ENCODE measurements around the gene MAL. TPM values are rescaled to one million over a fixed set of nuclear protein-coding genes. Genes with fewer than 3 reads are reported as not detected.

MAL gene
- total RNA-seq, 1 experiment from 2014 or later, result not detected

DNA sequence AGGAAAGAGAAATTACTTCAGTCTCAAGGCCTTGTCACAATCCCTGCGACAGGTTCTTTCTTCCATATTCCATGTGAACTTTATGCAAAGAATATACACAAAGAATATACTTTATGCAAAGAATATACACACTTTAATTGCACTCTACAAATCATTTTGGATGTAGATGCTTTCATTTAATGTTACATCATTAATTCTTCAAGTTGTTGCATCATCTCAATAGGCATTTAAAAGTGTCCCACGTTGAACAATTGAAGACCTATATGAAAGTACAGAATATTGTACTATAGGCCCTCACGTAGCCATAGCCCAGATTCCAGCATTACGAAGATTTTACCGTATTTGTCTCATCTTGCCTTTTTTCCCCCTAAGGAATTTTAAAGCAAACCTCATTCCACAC lies 33.1 kb upstream of the MAL start:
- H3K36me3 ChIP-seq, result no peaks in the 10 kb centered on the region
- no peaks in the 10 kb centered on the region for H3K27me3 ChIP-seq (replicated peaks)
- H3K4me3 ChIP-seq, result no peak overlapping the region
- no peak for DNase-seq (ENCODE audit: low read depth in 1 of 2, low spot score in 2 of 2)
- no peaks in the 10 kb centered on the region for H3K9me3 ChIP-seq (replicated peaks)
- H3K4me1 ChIP-seq (replicated peaks), result no peaks in the 10 kb centered on the region
- H3K27ac ChIP-seq, result no peak overlapping the region

DNA sequence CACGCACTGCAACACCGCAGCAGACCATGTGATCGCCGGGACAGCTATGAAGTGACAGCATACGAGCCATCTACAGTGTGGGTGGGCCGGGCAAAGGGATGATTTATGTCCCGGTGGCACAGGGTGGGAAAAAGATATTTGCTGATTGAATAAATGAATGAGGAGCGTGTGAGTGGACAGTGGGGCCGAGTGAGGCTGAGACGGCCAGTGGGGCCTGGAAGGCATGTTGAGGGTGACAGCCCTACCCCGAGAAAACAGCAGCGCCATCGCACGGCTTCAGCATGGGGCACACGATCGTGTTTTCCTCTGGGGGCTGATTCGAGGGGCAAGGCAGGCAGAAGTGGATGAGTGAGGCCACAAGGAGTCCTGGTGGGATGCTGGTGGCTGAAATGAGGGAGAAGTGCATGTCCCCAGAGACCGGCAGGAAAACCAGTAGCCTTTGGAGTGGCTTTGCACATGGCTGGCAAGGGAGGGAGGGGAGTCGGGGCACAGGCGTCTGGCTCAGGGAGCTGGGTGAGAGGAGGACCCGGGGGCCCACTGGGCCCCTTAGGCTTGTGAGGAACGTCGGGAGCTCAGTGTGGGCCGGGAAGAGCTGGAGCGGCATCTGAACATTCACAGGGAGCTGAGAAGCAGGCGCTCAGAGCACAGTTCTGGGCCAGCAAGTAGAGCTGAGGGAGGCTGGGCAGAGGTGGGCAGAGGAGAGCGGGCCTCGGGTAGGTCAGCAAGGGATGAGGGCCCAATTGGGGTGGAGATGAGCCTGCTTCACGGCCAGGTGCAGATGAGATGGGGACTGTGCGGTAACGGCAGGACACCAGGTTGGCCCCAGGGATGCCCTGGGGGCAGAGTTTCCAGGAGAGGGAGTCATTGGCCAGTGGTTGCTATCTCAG lies 32.1 kb upstream of the MAL start:
- no peak overlapping the region for H3K4me3 ChIP-seq
- H3K4me1 ChIP-seq (replicated peaks), result no peaks in the 10 kb centered on the region
- H3K27me3 ChIP-seq (replicated peaks), result no peaks in the 10 kb centered on the region
- no peaks in the 10 kb centered on the region for H3K9me3 ChIP-seq (replicated peaks)
- H3K36me3 ChIP-seq, result no peaks in the 10 kb centered on the region
- no peak overlapping the region for H3K27ac ChIP-seq
- DNase-seq (ENCODE audit: low read depth in 1 of 2, low spot score in 2 of 2), result no peak

DNA sequence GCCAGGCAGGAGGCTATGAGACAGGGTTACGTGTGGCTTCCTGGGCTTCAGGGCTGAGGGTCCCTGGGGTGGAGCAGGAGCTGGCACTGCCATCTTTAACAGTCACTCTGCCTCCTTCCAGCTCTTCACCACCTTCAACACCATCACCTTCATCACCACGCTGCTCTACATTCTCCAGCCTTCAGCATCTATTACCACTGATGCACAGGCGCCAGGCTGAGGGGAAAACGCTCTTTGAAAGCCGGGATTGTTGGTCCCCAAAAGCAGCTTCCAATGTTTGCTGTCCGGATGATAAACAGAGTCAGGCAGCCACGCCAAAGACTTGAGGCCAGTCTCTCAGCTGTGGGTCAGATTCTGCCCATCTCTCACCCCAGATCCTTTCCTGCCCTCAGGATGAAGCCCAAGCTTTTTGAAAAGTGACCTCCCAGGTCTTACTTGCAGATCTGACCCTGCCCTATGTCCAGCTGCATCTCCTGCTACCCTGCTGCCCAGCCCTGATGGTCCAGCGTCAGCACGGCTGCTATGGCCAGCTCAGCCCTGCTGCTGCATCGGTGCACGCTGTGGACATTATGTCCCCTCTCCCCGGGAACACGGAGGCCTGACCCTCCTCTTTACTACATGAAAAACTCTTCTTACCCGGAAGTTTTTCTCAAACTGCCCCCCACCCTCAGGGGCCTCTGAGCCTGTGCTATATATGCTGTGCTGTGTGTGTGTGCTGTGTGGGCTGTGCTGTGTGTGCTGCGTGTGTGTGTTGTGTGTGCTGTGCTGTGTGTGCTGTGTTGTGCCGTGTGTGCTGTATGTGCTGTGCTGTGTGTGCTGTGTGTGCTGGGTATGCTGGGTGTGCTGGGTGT lies 31.2 kb upstream of the MAL start:
- no peak for DNase-seq (ENCODE audit: low read depth in 1 of 2, low spot score in 2 of 2)
- Histone ChIP-seq H3K4me1 (replicated peaks) (no peaks in the 10 kb centered on the region), H3K27ac (no peak overlapping the region), H3K4me3 (no peak overlapping the region), H3K9me3 (replicated peaks) (no peaks in the 10 kb centered on the region), H3K36me3 (no peaks in the 10 kb centered on the region), H3K27me3 (replicated peaks) (no peaks in the 10 kb centered on the region)

DNA sequence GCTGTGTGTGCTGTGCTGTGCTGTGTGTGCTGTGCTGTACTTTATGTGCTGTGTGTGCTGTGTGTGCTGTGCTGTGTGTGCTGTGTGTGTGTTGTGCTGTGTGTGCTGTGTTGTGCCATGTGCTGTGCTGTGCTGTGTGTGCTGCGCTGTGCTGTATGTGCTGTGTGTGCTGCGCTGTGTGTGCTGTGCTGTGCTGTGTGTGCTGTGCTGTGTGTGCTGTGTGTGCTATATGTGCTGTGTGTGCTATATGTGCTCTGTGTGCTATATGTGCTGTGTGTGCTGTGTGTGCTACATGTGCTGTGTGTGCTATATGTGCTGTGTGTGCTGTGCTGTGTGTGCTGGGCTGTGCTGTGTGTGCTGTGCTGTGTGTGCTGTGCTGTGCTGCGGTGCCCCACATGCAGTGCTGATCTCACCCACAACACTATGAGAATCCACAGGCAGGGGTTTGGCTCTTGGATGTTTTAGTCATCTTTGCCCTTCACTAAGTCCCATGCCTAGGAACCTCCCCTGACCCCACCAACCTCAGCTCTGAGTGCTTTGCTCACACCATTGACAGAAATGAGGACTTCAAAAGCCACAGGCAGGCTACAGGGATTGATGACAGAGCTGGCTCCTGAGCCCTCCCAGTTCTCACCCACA lies 30.5 kb upstream of the MAL start:
- H3K4me3 ChIP-seq, result no peak overlapping the region
- H3K9me3 ChIP-seq (replicated peaks), result no peaks in the 10 kb centered on the region
- H3K4me1 ChIP-seq (replicated peaks), result no peaks in the 10 kb centered on the region
- DNase-seq (ENCODE audit: low read depth in 1 of 2, low spot score in 2 of 2), result no peak
- no peaks in the 10 kb centered on the region for H3K27me3 ChIP-seq (replicated peaks)
- no peaks in the 10 kb centered on the region for H3K36me3 ChIP-seq
- no peak overlapping the region for H3K27ac ChIP-seq

DNA sequence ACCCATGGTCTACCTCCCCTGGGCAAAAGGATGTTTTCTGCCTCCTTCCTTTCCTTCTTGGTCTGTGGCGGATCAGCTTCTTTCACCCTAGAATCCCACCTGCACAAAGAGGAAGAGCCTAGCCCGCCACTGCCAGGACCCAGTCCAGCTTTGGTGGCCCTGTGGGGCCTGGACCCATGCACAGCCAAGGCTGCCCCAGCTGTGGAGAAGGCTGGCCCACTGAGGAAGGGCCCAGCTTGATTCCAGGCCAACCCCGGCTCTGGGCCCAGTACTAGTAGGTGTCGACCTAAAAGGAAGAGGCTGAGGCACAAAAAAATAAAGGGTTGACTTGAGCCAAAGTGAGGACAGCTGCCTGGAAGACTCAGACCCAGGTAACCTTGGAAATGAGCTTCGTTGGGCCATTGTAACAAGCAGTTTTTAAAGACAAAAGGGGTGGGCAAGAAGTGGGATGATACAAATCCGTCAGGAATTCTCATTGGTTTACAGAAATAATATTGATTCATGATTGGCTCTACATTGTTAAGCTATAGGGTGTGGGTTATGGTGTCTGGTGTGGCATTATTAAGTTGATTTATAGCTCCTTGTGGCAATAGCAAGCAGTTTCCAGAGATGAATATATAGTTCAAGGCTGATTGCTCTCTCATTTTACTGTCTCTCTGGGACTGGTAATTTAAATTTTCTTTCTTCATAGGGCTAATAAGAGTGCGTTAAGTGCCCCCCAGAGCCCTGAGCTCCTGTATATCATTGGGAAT lies 29.8 kb upstream of the MAL start:
- H3K36me3 ChIP-seq, result no peaks in the 10 kb centered on the region
- no peaks in the 10 kb centered on the region for H3K27me3 ChIP-seq (replicated peaks)
- H3K4me3 ChIP-seq, result no peak overlapping the region
- no peaks in the 10 kb centered on the region for H3K4me1 ChIP-seq (replicated peaks)
- no peak for DNase-seq (ENCODE audit: low read depth in 1 of 2, low spot score in 2 of 2)
- no peaks in the 10 kb centered on the region for H3K9me3 ChIP-seq (replicated peaks)
- no peak overlapping the region for H3K27ac ChIP-seq

DNA sequence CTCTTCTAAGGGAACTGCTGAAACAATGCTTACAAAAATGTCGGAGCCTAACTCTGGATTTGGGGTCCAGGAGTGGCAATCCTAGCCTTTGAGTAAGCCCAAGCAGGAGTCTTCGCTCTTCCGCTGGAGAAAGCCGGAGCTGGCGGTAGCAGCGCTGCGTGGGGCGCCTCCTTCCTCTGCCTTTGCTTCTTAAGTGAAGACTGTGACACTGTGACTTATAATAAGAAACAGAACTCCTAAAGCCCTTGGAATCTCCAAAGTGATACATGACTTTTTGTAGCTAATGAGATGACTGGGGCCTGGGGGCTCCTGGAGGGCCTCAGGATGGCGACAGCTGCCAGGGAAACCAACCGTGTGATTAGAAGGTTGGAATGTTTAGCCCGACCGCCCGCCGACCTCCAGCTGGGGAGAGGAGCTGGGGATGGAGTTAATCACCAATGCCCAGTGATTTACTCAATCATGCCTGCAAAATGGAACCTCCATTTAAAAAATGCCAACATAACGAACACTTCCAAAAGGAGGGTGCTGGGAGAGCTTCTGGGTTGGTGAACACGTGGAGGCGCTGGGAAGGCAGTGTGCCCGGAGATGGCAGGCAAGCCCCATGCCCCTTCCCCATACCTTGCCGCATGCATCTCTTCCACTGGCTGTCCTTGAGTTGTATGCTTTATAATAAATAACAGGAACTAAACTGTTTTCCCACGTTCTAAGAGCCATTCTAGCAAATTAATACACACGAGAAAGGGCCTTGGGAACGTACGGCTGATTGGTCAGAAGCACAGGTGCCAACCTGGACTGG lies 29.0 kb upstream of the MAL start:
- no peaks in the 10 kb centered on the region for H3K4me1 ChIP-seq (replicated peaks)
- no peak overlapping the region for H3K27ac ChIP-seq
- no peak overlapping the region for H3K4me3 ChIP-seq
- no peaks in the 10 kb centered on the region for H3K36me3 ChIP-seq
- no peaks in the 10 kb centered on the region for H3K27me3 ChIP-seq (replicated peaks)
- no peaks in the 10 kb centered on the region for H3K9me3 ChIP-seq (replicated peaks)
- no peak for DNase-seq (ENCODE audit: low read depth in 1 of 2, low spot score in 2 of 2)

DNA sequence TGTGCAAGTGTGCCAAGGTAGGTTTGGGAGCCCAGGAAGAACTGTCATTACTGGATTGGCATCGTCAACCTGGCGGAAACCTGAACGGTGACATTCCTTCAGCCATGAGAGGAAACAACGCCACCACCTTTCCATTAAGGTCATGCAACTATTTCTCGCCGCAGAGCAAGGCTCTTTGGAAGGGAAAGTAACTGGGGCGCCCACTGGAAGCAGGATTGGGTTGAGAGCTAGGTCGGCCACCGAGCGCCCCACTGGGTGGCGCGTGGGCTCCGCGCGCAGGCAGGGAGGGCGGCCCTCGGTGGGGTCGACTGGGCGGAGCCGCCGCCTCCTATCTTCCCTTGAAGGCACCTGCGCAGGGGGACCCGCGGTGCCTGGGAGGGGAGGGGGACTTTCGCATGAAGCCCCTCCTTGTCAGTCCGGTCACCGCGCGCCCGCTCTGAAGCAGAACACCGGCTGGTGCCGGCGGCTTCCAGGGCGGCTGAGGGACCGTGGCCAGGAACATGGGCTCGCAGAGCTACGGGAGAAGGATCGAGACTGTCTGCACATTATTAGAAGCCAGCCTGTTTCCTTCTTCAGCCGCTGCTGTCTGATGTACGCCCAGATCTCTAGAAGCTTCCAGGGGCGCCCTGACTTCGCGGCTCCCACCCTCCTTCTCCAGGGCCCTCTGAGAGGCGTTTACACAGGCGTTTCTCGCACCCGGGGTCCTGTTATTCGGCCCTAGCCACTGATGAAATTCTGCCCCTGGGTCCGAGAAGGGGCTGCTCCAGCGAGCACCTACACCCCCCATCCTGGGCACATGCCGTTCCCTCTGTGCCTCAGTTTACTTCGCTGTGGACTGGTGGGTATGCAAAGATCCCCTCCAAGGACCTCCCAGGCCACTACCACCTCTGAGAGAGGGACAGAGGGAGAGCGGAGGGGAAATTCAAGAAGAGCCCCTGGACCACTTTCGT lies 27.3 kb upstream of the MAL start:
- no peaks in the 10 kb centered on the region for H3K9me3 ChIP-seq (replicated peaks)
- no peak overlapping the region for H3K4me3 ChIP-seq
- H3K4me1 ChIP-seq (replicated peaks), result no peaks in the 10 kb centered on the region
- H3K27ac ChIP-seq, result no peak overlapping the region
- H3K27me3 ChIP-seq (replicated peaks), result no peaks in the 10 kb centered on the region
- H3K36me3 ChIP-seq, result no peaks in the 10 kb centered on the region
- DNase-seq (ENCODE audit: low read depth in 1 of 2, low spot score in 2 of 2), result no peak

DNA sequence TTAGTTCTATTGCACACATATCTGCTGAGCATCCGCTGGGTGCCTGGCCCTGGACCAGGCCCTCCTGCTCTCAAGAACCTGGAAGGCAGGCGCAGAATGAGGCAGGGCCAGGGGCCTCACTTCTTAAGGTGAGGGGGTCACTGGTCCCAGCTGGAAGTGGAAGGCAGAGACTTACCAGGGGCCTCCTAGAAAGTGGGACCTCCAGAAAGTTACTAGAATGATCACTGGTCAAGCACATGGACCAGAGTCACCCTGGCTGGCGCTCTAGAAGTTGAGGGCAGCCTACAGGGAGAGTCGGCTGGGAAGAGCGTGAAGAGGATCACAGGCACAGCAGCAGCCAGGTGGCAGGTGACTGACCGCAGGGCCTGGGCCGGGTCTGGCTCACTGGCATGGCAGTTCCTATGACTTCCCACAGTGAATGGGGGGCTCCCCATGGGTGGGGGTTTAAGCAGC lies 26.1 kb upstream of the MAL start:
- Histone ChIP-seq H3K9me3 (replicated peaks) (no peaks in the 10 kb centered on the region), H3K27ac (no peak overlapping the region), H3K27me3 (replicated peaks) (no peaks in the 10 kb centered on the region), H3K36me3 (no peaks in the 10 kb centered on the region), H3K4me1 (replicated peaks) (no peaks in the 10 kb centered on the region), H3K4me3 (no peak overlapping the region)
- no peak for DNase-seq (ENCODE audit: low read depth in 1 of 2, low spot score in 2 of 2)

DNA sequence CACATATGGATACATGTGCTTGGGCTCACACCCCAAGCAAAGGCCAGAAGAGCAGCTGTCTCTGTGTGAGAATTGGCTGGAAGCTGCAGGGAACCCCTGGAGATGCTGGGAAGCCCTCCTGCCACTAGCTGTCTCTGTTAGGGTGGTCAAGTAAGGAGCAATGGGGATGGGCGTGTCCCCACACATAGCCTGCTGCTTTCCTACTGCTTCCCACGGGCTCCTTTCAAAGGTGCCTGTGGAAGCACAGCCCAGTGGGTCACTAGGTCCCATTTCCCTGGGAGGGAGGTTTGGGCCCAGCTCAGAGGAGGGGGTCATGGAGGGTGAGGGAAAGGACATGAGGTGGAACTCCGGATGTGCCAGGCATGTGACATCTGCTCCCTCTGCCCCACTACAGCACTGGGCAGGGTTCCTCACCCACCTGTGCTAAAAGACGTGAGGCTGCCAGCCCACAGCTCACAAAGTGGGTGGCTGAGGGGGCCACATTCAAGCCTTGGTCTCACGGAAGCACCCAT lies 24.4 kb upstream of the MAL start:
- Histone ChIP-seq H3K27ac (no peak overlapping the region), H3K27me3 (replicated peaks) (no peaks in the 10 kb centered on the region), H3K36me3 (no peaks in the 10 kb centered on the region), H3K9me3 (replicated peaks) (no peaks in the 10 kb centered on the region), H3K4me1 (replicated peaks) (no peaks in the 10 kb centered on the region), H3K4me3 (no peak overlapping the region)
- no peak for DNase-seq (ENCODE audit: low read depth in 1 of 2, low spot score in 2 of 2)

DNA sequence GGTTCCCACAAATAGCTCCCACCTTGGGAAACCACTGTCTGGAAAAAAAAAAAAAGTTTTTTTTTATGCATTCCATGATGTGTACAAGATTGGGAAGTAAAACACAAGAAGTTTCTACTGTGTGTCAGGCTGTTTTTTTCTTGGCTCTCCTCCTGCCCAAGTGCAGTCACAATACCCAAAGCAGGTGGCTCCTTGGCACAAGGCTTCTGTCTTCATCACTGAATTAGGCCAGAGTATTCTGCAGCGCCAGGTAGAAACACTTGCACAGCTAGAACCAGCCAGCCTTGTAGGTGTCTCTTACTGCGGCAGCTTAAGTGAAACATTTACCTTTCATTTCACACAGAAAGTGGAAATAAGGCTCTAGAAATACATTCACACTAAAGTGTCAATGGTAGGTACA lies 23.8 kb upstream of the MAL start:
- Histone ChIP-seq H3K9me3 (replicated peaks) (no peaks in the 10 kb centered on the region), H3K27me3 (replicated peaks) (no peaks in the 10 kb centered on the region)

DNA sequence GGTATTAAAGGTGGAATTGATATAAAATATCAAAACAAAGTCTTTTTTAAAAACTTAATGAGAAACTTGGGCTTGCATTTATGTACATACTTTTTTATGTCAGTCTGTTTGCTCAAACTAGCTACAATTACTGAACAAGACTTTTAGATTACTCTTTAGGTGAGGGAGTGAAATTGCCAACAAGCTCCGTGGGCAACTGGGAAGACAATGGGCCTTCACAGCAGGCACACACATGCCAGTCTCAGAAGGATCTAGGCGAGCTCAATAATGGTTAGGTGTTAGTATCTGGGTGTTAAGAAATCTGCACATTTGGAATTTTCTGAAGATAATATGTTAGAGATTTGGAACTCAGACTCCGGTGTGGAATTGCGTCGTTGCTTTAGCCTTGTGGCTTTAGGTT lies 23.0 kb upstream of the MAL start:
- no peaks in the 10 kb centered on the region for H3K27me3 ChIP-seq (replicated peaks)

More for the DNA sequence above, 23.8 kb upstream of the MAL start:
- Histone ChIP-seq H3K4me3 (no peak overlapping the region), H3K27ac (no peak overlapping the region), H3K36me3 (no peaks in the 10 kb centered on the region), H3K4me1 (replicated peaks) (no peaks in the 10 kb centered on the region)
- DNase-seq (ENCODE audit: low read depth in 1 of 2, low spot score in 2 of 2), result no peak

DNA sequence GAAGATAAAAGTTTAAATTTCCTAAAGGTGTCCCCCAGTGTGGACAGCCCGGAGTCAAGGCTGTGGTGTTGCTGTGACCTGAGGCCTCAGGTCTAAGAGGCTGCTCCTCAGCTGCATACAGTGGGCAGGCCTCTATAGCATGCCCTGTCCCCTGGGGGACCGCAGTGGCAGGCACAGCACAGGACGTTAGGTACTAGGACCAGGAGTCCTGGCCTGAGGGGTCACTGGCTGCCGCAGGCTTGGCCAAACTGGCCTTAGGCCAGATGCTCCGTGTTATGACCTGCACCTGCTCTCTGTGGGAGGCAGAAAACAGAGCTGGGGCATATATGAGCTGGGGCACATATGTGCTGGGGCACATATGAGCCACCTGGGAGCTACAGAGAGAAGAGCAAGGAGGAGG lies 21.2 kb upstream of the MAL start:
- no peak overlapping the region for H3K4me3 ChIP-seq

More for the DNA sequence above, 23.0 kb upstream of the MAL start:
- DNase-seq (ENCODE audit: low read depth in 1 of 2, low spot score in 2 of 2), result no peak
- no peak overlapping the region for H3K27ac ChIP-seq
- H3K4me1 ChIP-seq (replicated peaks), result no peaks in the 10 kb centered on the region
- no peaks in the 10 kb centered on the region for H3K9me3 ChIP-seq (replicated peaks)
- H3K36me3 ChIP-seq, result no peaks in the 10 kb centered on the region
- H3K4me3 ChIP-seq, result no peak overlapping the region

More for the DNA sequence above, 21.2 kb upstream of the MAL start:
- no peaks in the 10 kb centered on the region for H3K9me3 ChIP-seq (replicated peaks)
- H3K36me3 ChIP-seq, result no peaks in the 10 kb centered on the region
- H3K4me1 ChIP-seq (replicated peaks), result no peaks in the 10 kb centered on the region
- H3K27ac ChIP-seq, result no peak overlapping the region
- no peak for DNase-seq (ENCODE audit: low read depth in 1 of 2, low spot score in 2 of 2)
- no peaks in the 10 kb centered on the region for H3K27me3 ChIP-seq (replicated peaks)

Measured in SJSA1 (cell line).